ENCODE data around the gene KCNAB1. TPM values are rescaled to one million over a fixed set of nuclear protein-coding genes. Genes with fewer than 3 reads are reported as not detected.

KCNAB1 gene
- total RNA-seq, 1 donor from 2014 or later, result 2.4 TPM

DNA sequence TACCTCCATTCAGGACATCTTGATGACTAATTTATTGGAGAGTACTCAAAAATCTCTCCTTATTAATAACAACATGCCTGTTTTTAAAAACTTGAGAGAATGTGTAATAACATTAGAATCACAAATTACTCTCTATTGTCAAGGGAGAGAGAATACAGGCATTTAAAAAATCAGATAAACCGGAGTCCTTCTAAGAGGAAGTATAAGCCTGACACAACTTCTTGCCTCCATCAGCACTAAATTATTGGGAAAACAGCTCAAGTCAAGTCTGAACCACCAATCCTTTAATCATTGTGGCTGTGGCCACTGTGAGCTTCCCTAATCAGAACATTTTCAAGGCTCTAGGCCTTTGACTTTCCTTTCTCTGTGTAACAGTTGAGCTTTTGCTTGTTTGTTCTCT is 396.6 kb downstream of the KCNAB1 start:
- no peak overlapping the region for H3K4me3 ChIP-seq
- H3K4me1 ChIP-seq, result peaks cover 9% of the 10 kb centered on the region
- no peaks in the 10 kb centered on the region for H3K27me3 ChIP-seq (ENCODE audit: low read depth)
- no peaks in the 10 kb centered on the region for H3K9me3 ChIP-seq (replicated peaks)
- no peak for TF ChIP-seq CTCF (IDR thresholded peaks at IDR 0.05; ENCODE audit: borderline replicate concordance)
- DNase-seq, result no peak
- intact Hi-C loops (cut with micrococcal nuclease), result loop anchor here (10.0 kb wide), 1 partner anchor 482 kb away; no protein-coding TSS in a partner anchor
- no peaks in the 10 kb centered on the region for H3K36me3 ChIP-seq
- H3K27ac ChIP-seq (replicated peaks), result peak overlapping the region; percentile 34

GRCh38 chr3:156518726-156519125 is 398.3 kb downstream of the KCNAB1 start:
- no peak for DNase-seq
- H3K27ac ChIP-seq (replicated peaks), result peak overlapping the region; percentile 31
- intact Hi-C loops (cut with micrococcal nuclease), result loop anchor here (10.0 kb wide), 1 partner anchor 484 kb away; no protein-coding TSS in a partner anchor
- H3K9me3 ChIP-seq (replicated peaks), result no peaks in the 10 kb centered on the region
- no peak for TF ChIP-seq CTCF (IDR thresholded peaks at IDR 0.05; ENCODE audit: borderline replicate concordance)
- no peaks in the 10 kb centered on the region for H3K36me3 ChIP-seq
- no peak overlapping the region for H3K4me3 ChIP-seq
- peaks cover 9% of the 10 kb centered on the region for H3K4me1 ChIP-seq
- no peaks in the 10 kb centered on the region for H3K27me3 ChIP-seq (ENCODE audit: low read depth)

- no peak overlapping the region for H3K4me3 ChIP-seq
- no peak for DNase-seq
- H3K9me3 ChIP-seq (replicated peaks), result no peaks in the 10 kb centered on the region
- H3K36me3 ChIP-seq, result peaks cover 4% of the 10 kb centered on the region
- no peak overlapping the region for H3K27ac ChIP-seq (replicated peaks)
- peaks cover 9% of the 10 kb centered on the region for H3K4me1 ChIP-seq
- TF ChIP-seq CTCF (IDR thresholded peaks at IDR 0.05; ENCODE audit: borderline replicate concordance), result no peak
- intact Hi-C loops (cut with micrococcal nuclease), result loop anchor here (10.0 kb wide), 1 partner anchor 485 kb away; no protein-coding TSS in a partner anchor
- H3K27me3 ChIP-seq (ENCODE audit: low read depth), result no peaks in the 10 kb centered on the region
These were observed 399.4 kb downstream of the KCNAB1 start for GRCh38 chr3:156519758-156520162.

- Histone ChIP-seq H3K27me3 (ENCODE audit: low read depth) (no peaks in the 10 kb centered on the region), H3K36me3 (peaks cover 6% of the 10 kb centered on the region), H3K27ac (replicated peaks) (no peak overlapping the region), H3K4me1 (no peaks in the 10 kb centered on the region), H3K9me3 (replicated peaks) (no peaks in the 10 kb centered on the region), H3K4me3 (no peak overlapping the region)
- TF ChIP-seq CTCF (IDR thresholded peaks at IDR 0.05; ENCODE audit: borderline replicate concordance), result no peak
- intact Hi-C loops (cut with micrococcal nuclease), result no loop called here
- DNase-seq, result no peak
These were observed 402.3 kb downstream of the KCNAB1 start for GRCh38 chr3:156522673-156523072.

GRCh38 chr3:156525808-156526207 is 405.4 kb downstream of the KCNAB1 start:
- Histone ChIP-seq H3K27ac (replicated peaks) (no peak overlapping the region), H3K27me3 (ENCODE audit: low read depth) (no peaks in the 10 kb centered on the region), H3K4me1 (no peaks in the 10 kb centered on the region), H3K4me3 (no peak overlapping the region), H3K9me3 (replicated peaks) (no peaks in the 10 kb centered on the region), H3K36me3 (peaks cover 13% of the 10 kb centered on the region)
- no peak for DNase-seq
- no peak for TF ChIP-seq CTCF (IDR thresholded peaks at IDR 0.05; ENCODE audit: borderline replicate concordance)
- intact Hi-C loops (cut with micrococcal nuclease), result no loop called here
